Measurements from ENCODE around the gene PCDHGA11.
"Not testable (repeated sequence)": the region's sequence is repeated elsewhere in the genome, so short reads cannot be mapped to it uniquely, and the experiment has no call there.

The PCDHGA11 gene

GRCh38 chr5:141397756-141398551, 22.9 kb upstream of the PCDHGA11 start, which contains the start of gene PCDHGB5:
PCDHGB5 (plus strand) TSS chr5:141397947; CDS start chr5:141398128, 181 bp downstream.
- not testable (repeated sequence) for H3K36me3 ChIP-seq (ENCODE audit: control insufficient read depth in 2 of 2, insufficient read depth in 1 of 2, low read length in 2 of 2); H3K9me3 ChIP-seq (ENCODE audit: control insufficient read depth, insufficient read depth, low read depth, low read length); H3K27ac ChIP-seq (ENCODE audit: extremely low read depth, low read depth, low read length); H3K4me1 ChIP-seq (ENCODE audit: control insufficient read depth, insufficient read depth, low read length)
- H3K4me3 ChIP-seq (ENCODE audit: low read depth, low read length), result peak within 1 kb of the TSS; percentile 32
- CTCF ChIA-PET, result interaction anchor here (0.6 to 4.2 kb wide), 36 partner anchors 9 to 558 kb away, joined by 3 to 57 read pairs (median 4); partner anchors contain the start of genes PCDHB14, PCDHB15, PCDHB9 and PCDHGA10
- peak; percentile 97 for TF ChIP-seq ZNF610 (tag by site-specific recombination; IDR thresholded peaks at IDR 0.05; ENCODE audit: borderline replicate concordance)
- TF ChIP-seq ZNF660 (tag by site-specific recombination; IDR thresholded peaks at IDR 0.05), result 0 out of 2 replicates have a peak, but pooled peaks have one; percentile 11
- peak; percentile 43 for TF ChIP-seq ZNF335 (tag by site-specific recombination; conservative IDR thresholded peaks at IDR 0.05)
- TF ChIP-seq ZNF600 (tag by site-specific recombination; IDR thresholded peaks at IDR 0.05), result peak; percentile 43; the same call in 1 of the 2 replicates
- 0 out of 2 replicates have a peak, but pooled peaks have one; percentile 37 for TF ChIP-seq CTCF (tag by site-specific recombination; IDR thresholded peaks at IDR 0.05)
- TF ChIP-seq ZNF654 (tag by site-specific recombination; IDR thresholded peaks at IDR 0.05; ENCODE audit: low read depth), result peak; percentile 61
- TF ChIP-seq ZNF2 (tag by site-specific recombination; IDR thresholded peaks at IDR 0.05), result peak; percentile 90
- POLR2A ChIA-PET, result interaction anchor here (0.7 to 2.1 kb wide), 3 partner anchors 78 to 160 kb away, joined by 3 to 6 read pairs (median 3); partner anchors contain the start of gene TAF7

- H3K4me3 ChIP-seq (ENCODE audit: low read depth, low read length), result no peak overlapping the region
- no peak overlapping the region for H3K27ac ChIP-seq (ENCODE audit: extremely low read depth, low read depth, low read length)
- POLR2A ChIA-PET, result interaction anchor here (2.1 kb wide), 1 partner anchor 78 kb away, joined by 6 read pairs; the partner anchor contains the start of gene TAF7
- H3K4me1 ChIP-seq (ENCODE audit: control insufficient read depth, insufficient read depth, low read length), result no peaks in the 10 kb centered on the region
- H3K36me3 ChIP-seq (ENCODE audit: control insufficient read depth in 2 of 2, insufficient read depth in 1 of 2, low read length in 2 of 2), result no peaks in the 10 kb centered on the region
- no peaks in the 10 kb centered on the region; the same call in 1 of the 2 replicates for H3K9me3 ChIP-seq (ENCODE audit: control insufficient read depth, insufficient read depth, low read depth, low read length)
- CTCF ChIA-PET, result interaction anchor here (0.5 to 4.2 kb wide), 5 partner anchors 8 to 165 kb away, joined by 3 to 57 read pairs (median 9); no protein-coding TSS in a partner anchor
- TF ChIP-seq PRDM6 (tag by site-specific recombination; IDR thresholded peaks at IDR 0.05), result no peak
- no peak for TF ChIP-seq ZNF24 (tag by site-specific recombination; IDR thresholded peaks at IDR 0.05)
Observed at GRCh38 chr5:141398608-141399007, 22.2 kb upstream of the PCDHGA11 start.

- H3K36me3 ChIP-seq (ENCODE audit: control insufficient read depth in 2 of 2, insufficient read depth in 1 of 2, low read length in 2 of 2), result no peaks in the 10 kb centered on the region
- H3K4me3 ChIP-seq (ENCODE audit: low read depth, low read length), result no peak overlapping the region
- no peaks in the 10 kb centered on the region for H3K4me1 ChIP-seq (ENCODE audit: control insufficient read depth, insufficient read depth, low read length)
- TF ChIP-seq PRDM6 (tag by site-specific recombination; IDR thresholded peaks at IDR 0.05), result no peak
- TF ChIP-seq ZNF121 (tag by site-specific recombination; IDR thresholded peaks at IDR 0.05), result no peak
- no peak for TF ChIP-seq BCL11B (tag by site-specific recombination; IDR thresholded peaks at IDR 0.05; ENCODE audit: low read depth)
- no peak for TF ChIP-seq REST (tag by site-specific recombination; IDR thresholded peaks at IDR 0.05)
- TF ChIP-seq ZNF701 (tag by site-specific recombination; IDR thresholded peaks at IDR 0.05), result no peak
- no peak for TF ChIP-seq ZNF19 (tag by site-specific recombination; IDR thresholded peaks at IDR 0.05; ENCODE audit: low read depth)
- no peak for TF ChIP-seq ZNF707 (tag by site-specific recombination; IDR thresholded peaks at IDR 0.05)
- no peaks in the 10 kb centered on the region; the same call in 1 of the 2 replicates for H3K9me3 ChIP-seq (ENCODE audit: control insufficient read depth, insufficient read depth, low read depth, low read length)
- POLR2A ChIA-PET, result no interaction called here
- no peak overlapping the region for H3K27ac ChIP-seq (ENCODE audit: extremely low read depth, low read depth, low read length)
- CTCF ChIA-PET, result interaction anchor here (1.0 to 1.5 kb wide), 3 partner anchors 22 to 165 kb away, joined by 3 to 4 read pairs (median 3); partner anchors contain the start of gene PCDHGA11
Observed at GRCh38 chr5:141399555-141400258, 21.1 kb upstream of the PCDHGA11 start.
